GM12891 (cell line): ENCODE measurements around the gene C12orf43.

Experiments
- POLR2A ChIP-seq: IDR thresholded peaks from 2 replicates; pipeline ENCODE4 v1.6.1; 2011; ENCODE audit warnings: low read depth, low read length, control low read depth
- SPI1 ChIP-seq: IDR thresholded peaks from 2 replicates; pipeline ENCODE4 v1.6.1; 2011; ENCODE audit warnings: low read depth, low read length, control low read depth

GRCh38 chr12:120979220-120979861, 36.9 kb downstream of the C12orf43 start:
- no peak for TF ChIP-seq SPI1
- no peak for TF ChIP-seq POLR2A
